Spleen (tissue), 11 donors: ENCODE results near the gene ABCG8. TPM values are rescaled to one million over a fixed set of nuclear protein-coding genes. Genes with fewer than 3 reads are reported as not detected.

Experiments
- DNase-seq: peaks from one replicate; pipeline ENCODE4 v3.0.0-alpha.2; 2020
- H3K27ac ChIP-seq, 8 donors: fragments of 200-600 bp; sonication (generic) in 7 of 8; 1 replicate in 4 of 8; 2 replicates in 4 of 8; pipeline versions ENCODE4 v1.5.0 to v1.8.0; 2016 to 2021; ENCODE audit warnings: inconsistent platforms in 4 of 8, mild to moderate bottlenecking in 4 of 8, moderate library complexity in 1 of 8
- H3K27me3 ChIP-seq, 7 donors: fragments of 200-600 bp; sonication (generic) in 6 of 7; replicated peaks in 1 of 7; 1 replicate in 4 of 7; 2 replicates in 3 of 7; pipeline versions ENCODE4 v1.5.0 to v1.8.0; 2016 to 2021; ENCODE audit warnings: inconsistent platforms in 3 of 7, mild to moderate bottlenecking in 1 of 7
- H3K36me3 ChIP-seq, 6 donors: fragments of 200-600 bp; sonication (generic) in 5 of 6; 1 replicate in 4 of 6; 2 replicates in 2 of 6; pipeline versions ENCODE4 v1.5.0 to v1.8.0; 2016 to 2021; ENCODE audit warnings: inconsistent platforms in 2 of 6
- H3K4me1 ChIP-seq, 6 donors: fragments of 200-600 bp; sonication (generic) in 5 of 6; 1 replicate in 3 of 6; 2 replicates in 3 of 6; pipeline versions ENCODE4 v1.5.0 to v1.8.0; 2016 to 2021; ENCODE audit warnings: inconsistent platforms in 3 of 6
- H3K4me3 ChIP-seq, 8 donors: fragments of 200-600 bp; sonication (generic) in 7 of 8; 1 replicate in 4 of 8; 2 replicates in 4 of 8; pipeline versions ENCODE4 v1.5.0 to v1.8.0; 2016 to 2021; ENCODE audit warnings: inconsistent platforms in 4 of 8, mild to moderate bottlenecking in 4 of 8, moderate library complexity in 2 of 8
- H3K9me3 ChIP-seq, 8 donors: fragments of 200-600 bp; sonication (generic) in 7 of 8; 1 replicate in 4 of 8; 2 replicates in 4 of 8; pipeline versions ENCODE4 v1.5.0 to v1.8.0; 2016 to 2021; ENCODE audit warnings: inconsistent platforms in 4 of 8
- POLR2A ChIP-seq, 3 donors: fragments of 450-650 bp; IDR thresholded peaks; one replicate each; pipeline ENCODE4 v1.5.1; 2017; ENCODE audit warnings: antibody characterized with exemption in 3 of 3, mild to moderate bottlenecking in 1 of 3
- POLR2AphosphoS5 ChIP-seq, 3 donors: sonication (generic); formaldehyde crosslinking; IDR thresholded peaks; one replicate each; pipeline ENCODE4 v1.5.1; 2017; ENCODE audit warnings: antibody characterized with exemption in 3 of 3
- WGBS, 5 donors: extraction: QIAGEN DNeasy Blood & Tissue Kit in 3 of 5; methylation state at CpG; one replicate each; pipeline versions ENCODE4 v1.1.5 to v1.1.7; 2013 to 2018; 5-methylcytosine and 5-hydroxymethylcytosine counted together
- intact Hi-C: fragments of 100-400 bp; cut with DNase I; formaldehyde crosslinking; loops from one replicate; pipeline ENCODE4 v1.15.0; 2023; ENCODE audit warnings: low total_unique reads
- polyA plus RNA-seq, 3 donors: library from polyadenylated mRNA; stranded (reverse); fragments of 200-250 nt; gene quantifications; one replicate each; pipeline ENCODE4 v1.2.1, GENCODE V29; 2013
- total RNA-seq, 7 donors: library from RNA; depleted of rRNA in 3 of 7; stranded (reverse); fragments of >200 nt in 3 of 7; fragmentation: NEBNext Ultra II Directional in 4 of 7; extraction: Animal tissue kit (Norgen Biotek cat#: 25700) in 4 of 7; gene quantifications; one replicate each; pipeline versions ENCODE4 v1.1.0 to v1.2.1, GENCODE V29; 2016 to 2021
- TF ChIP-seq, protein P1 (sequence below), 11 experiments: fragments of 200-600 bp in 7 of 11; fragments of 450-650 bp in 4 of 11; sonication (generic) in 4 of 11; IDR thresholded peaks in 8 of 11; conservative IDR thresholded peaks in 3 of 11; 1 replicate in 7 of 11; 2 replicates in 4 of 11; pipeline versions ENCODE4 v1.4.0 to v1.8.0; 2016 to 2021; ENCODE audit warnings: antibody characterized with exemption in 11 of 11, inconsistent platforms in 4 of 11, mild to moderate bottlenecking in 1 of 11
- donor health status: healthy with polysubstance abuse.
- donor health status: DM: no; HTN: no; CAD: no; lungs with moderate emphysema.
- donor health status: DM: no; HTN: no; CAD: no.
- donor health status: Bipolar disorder and iron deficiency.
- donor health status: healthy.
- donor health status: DM: no; HTN: no; CAD: no.
- donor health status: DM: yes; HTN: yes; CAD: no.

ABCG8 gene
- total and polyA plus RNA-seq, 10 donors = 0.02 to 0.46 (median 0.20) TPM; not detected in 5

DNA sequence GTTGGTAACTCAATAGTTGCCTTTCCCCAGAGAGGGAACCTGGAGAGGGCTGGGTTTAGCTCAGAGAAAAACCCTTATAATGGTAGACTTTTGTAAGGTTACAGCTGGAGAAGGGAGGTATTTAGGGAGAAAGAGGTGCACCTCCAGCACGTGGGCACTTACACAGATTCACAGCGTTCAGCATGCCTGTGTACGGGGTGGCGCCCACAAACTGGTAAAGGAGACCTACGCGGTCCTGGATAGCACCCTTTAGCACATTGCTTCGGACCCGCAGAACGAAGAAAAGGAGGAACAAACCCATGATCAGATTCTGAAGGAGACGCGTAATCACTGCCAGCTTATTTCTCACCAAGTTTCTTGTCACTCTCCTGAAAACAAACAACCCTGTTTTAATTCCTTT lies 15.0 kb upstream of the ABCG8 start:
- TF ChIP-seq, protein P1, sequence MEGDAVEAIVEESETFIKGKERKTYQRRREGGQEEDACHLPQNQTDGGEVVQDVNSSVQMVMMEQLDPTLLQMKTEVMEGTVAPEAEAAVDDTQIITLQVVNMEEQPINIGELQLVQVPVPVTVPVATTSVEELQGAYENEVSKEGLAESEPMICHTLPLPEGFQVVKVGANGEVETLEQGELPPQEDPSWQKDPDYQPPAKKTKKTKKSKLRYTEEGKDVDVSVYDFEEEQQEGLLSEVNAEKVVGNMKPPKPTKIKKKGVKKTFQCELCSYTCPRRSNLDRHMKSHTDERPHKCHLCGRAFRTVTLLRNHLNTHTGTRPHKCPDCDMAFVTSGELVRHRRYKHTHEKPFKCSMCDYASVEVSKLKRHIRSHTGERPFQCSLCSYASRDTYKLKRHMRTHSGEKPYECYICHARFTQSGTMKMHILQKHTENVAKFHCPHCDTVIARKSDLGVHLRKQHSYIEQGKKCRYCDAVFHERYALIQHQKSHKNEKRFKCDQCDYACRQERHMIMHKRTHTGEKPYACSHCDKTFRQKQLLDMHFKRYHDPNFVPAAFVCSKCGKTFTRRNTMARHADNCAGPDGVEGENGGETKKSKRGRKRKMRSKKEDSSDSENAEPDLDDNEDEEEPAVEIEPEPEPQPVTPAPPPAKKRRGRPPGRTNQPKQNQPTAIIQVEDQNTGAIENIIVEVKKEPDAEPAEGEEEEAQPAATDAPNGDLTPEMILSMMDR (IDR thresholded peaks at IDR 0.05 in 8 of 11, conservative IDR thresholded peaks at IDR 0.05 in 3 of 11) = no peak
- intact Hi-C loops = no loop called here
- Histone ChIP-seq H3K9me3 (no peaks in the 10 kb centered on the region), H3K4me1 (peaks cover 0 to 2% (median 0%) of the 10 kb centered on the region in 6 donors), H3K4me3 (no peak overlapping the region), H3K27me3 (peaks cover 0 to 56% (median 0%) of the 10 kb centered on the region in 7 donors), H3K27ac (no peak overlapping the region), H3K36me3 (no peaks in the 10 kb centered on the region)
- DNase-seq = no peak
- WGBS, 5 donors = 90 to 94% (median 93%) methylated on average over 11 of the region's 11 CpGs

- H3K36me3 ChIP-seq = no peaks in the 10 kb centered on the region
- no peak for TF ChIP-seq POLR2A (IDR thresholded peaks at IDR 0.05)
- TF ChIP-seq, protein P1 (IDR thresholded peaks at IDR 0.05 in 8 of 11, conservative IDR thresholded peaks at IDR 0.05 in 3 of 11) = no peak
- TF ChIP-seq POLR2AphosphoS5 (IDR thresholded peaks at IDR 0.05) = no peak
- no peak overlapping the region for H3K4me3 ChIP-seq
- peaks cover 0 to 60% (median 0%) of the 10 kb centered on the region in 7 donors for H3K27me3 ChIP-seq
- DNase-seq = no peak
- H3K9me3 ChIP-seq = no peaks in the 10 kb centered on the region
- 87 to 99% (median 96%) methylated on average over 2 of the region's 2 CpGs for WGBS, 5 donors
- intact Hi-C loops = no loop called here
- H3K4me1 ChIP-seq = no peaks in the 10 kb centered on the region
- H3K27ac ChIP-seq = no peak overlapping the region
Measured at GRCh38 chr2:43824512-43824911, 14.3 kb upstream of the ABCG8 start.

GRCh38 chr2:43824951-43825493 lies 13.7 kb upstream of the ABCG8 start:
- H3K4me1 ChIP-seq = peaks cover 0 to 3% (median 0%) of the 10 kb centered on the region in 6 donors
- WGBS, 5 donors = 87 to 94% (median 90%) methylated on average over 12 of the region's 12 CpGs
- no peaks in the 10 kb centered on the region for H3K9me3 ChIP-seq
- no peak overlapping the region for H3K4me3 ChIP-seq
- DNase-seq = no peak
- TF ChIP-seq POLR2AphosphoS5 (IDR thresholded peaks at IDR 0.05) (no peak), POLR2A (IDR thresholded peaks at IDR 0.05) (no peak)
- TF ChIP-seq, protein P1 (IDR thresholded peaks at IDR 0.05 in 8 of 11, conservative IDR thresholded peaks at IDR 0.05 in 3 of 11) = no peak
- H3K27ac ChIP-seq = no peak overlapping the region
- intact Hi-C loops = no loop called here
- H3K27me3 ChIP-seq = peaks cover 0 to 65% (median 0%) of the 10 kb centered on the region in 7 donors
- no peaks in the 10 kb centered on the region for H3K36me3 ChIP-seq

DNA sequence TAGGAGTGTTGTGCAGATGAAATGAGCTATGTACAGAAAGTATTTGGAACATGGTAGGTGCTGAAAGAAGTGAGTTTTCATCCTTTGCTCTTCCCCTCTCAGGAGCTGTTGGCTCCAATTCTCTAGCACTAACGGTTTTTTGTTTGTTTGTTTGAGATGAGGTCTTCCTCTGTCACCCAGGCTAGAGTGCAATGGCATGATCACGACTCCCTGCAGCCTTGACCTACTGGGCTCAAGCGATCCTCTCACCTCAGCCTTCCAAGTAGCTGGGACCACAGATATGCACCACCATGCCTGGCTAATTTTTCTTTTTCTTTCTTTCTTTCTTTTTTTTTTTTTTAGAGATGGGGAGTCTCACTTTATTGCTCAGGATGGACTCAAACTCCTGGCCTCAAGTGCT lies 12.9 kb upstream of the ABCG8 start:
- Histone ChIP-seq H3K9me3 (no peaks in the 10 kb centered on the region), H3K4me3 (no peak overlapping the region), H3K27me3 (peaks cover 0 to 65% (median 0%) of the 10 kb centered on the region in 7 donors), H3K4me1 (peaks cover 0 to 9% (median 0%) of the 10 kb centered on the region in 6 donors), H3K36me3 (no peaks in the 10 kb centered on the region), H3K27ac (no peak overlapping the region)
- 64 to 85% (median 70%) methylated on average over 3 of the region's 3 CpGs for WGBS, 5 donors
- intact Hi-C loops = no loop called here
- DNase-seq = no peak
- TF ChIP-seq POLR2AphosphoS5 (IDR thresholded peaks at IDR 0.05) = no peak
- no peak for TF ChIP-seq POLR2A (IDR thresholded peaks at IDR 0.05)
- TF ChIP-seq, protein P1 (IDR thresholded peaks at IDR 0.05 in 8 of 11, conservative IDR thresholded peaks at IDR 0.05 in 3 of 11) = no peak
